GM21619 (cell line): ENCODE data around the gene DENND2A.

Experiments
- ATAC-seq: cut with Tn5 transposase; IDR thresholded peaks from one replicate; pipeline ENCODE4 v1.9.1; 2021; ENCODE audit not compliant: unreplicated experiment

Gene DENND2A

DNA sequence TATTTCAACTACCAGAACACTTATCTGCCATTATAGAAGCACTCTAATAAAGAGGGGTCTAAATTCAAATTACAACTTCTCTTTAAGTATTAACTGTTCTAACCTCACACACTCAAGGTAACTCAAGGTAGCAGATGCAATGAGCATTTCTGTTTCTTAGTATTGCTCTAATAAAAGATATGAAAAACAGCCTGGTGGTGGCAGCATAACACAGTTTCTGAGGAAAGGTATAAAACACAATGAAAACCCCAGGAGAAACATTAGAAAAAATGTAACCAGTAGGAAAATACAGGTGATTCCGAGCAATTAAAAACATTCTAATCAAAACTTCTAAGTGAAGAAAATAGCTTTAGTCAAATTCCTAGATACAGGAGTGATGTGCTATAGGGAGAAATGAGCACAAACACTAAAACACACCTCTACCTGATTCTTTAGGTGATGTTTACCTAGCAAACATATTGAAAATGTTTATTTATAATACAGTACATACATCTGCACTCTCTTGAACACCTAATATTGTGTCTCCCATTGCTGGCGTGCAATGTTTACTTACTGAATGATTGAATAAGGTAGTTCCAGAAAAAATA lies 164.8 kb downstream of the DENND2A start:
- no peak for ATAC-seq
